DOHH2 (cell line): ENCODE measurements around the gene MT4.

Experiments used
- CTCF ChIP-seq: fragments of 200-600 bp; sonication (generic); IDR thresholded peaks from one replicate; pipeline ENCODE4 v1.5.1; 2014; ENCODE audit warnings: antibody characterized with exemption, mild to moderate bottlenecking, low read depth, low read length; ENCODE audit not compliant: poor library complexity, severe bottlenecking
- EZH2phosphoT487 ChIP-seq: fragments of 200-600 bp; sonication (generic); IDR thresholded peaks from 2 replicates; pipeline ENCODE4 v1.6.1; 2017; ENCODE audit warnings: borderline replicate concordance, mild to moderate bottlenecking, antibody characterized with exemption, low read length, moderate library complexity, mixed read lengths

GRCh38 chr16:56607675-56608042 lies 42.8 kb downstream of the MT4 start:
- TF ChIP-seq CTCF: no peak
- TF ChIP-seq EZH2phosphoT487: no peak
